Keratinocyte (primary cell): ENCODE data around the gene PAQR5. TPM values are rescaled to one million over a fixed set of nuclear protein-coding genes. Genes with fewer than 3 reads are reported as not detected.

Experiments
- DNase-seq: peaks from one replicate; pipeline ENCODE4 v3.0.0-alpha.2; 2011; ENCODE audit warnings: low read depth, missing footprints, low spot score
- FAIRE-seq: peaks from 2 replicates; lab custom pipeline; 2011; peaks lifted over from hg19 to GRCh38; lab: Jason Lieb, UNC
- H2AFZ ChIP-seq: 2 replicates; pipeline ENCODE4 v1.6.0; 2012; ENCODE audit warnings: low read length, control low read depth, inconsistent platforms; ENCODE audit not compliant: control insufficient read depth
- H3K27ac ChIP-seq: 2 replicates; pipeline ENCODE4 v1.5.1; 2011; ENCODE audit warnings: low read length; ENCODE audit not compliant: control insufficient read depth, insufficient read depth
- H3K27me3 ChIP-seq: 3 replicates; pipeline ENCODE4 v1.6.0; 2011; ENCODE audit warnings: low read length; ENCODE audit not compliant: control insufficient read depth, insufficient read depth; ENCODE audit errors: extremely low read depth
- H3K36me3 ChIP-seq, 2 experiments: 2 replicates in 1 of 2; 3 replicates in 1 of 2; pipeline ENCODE4 v1.5.1; 2011; ENCODE audit warnings: low read length in 2 of 2, mild to moderate bottlenecking in 1 of 2; ENCODE audit not compliant: control insufficient read depth in 2 of 2, insufficient read depth in 2 of 2; ENCODE audit errors: extremely low read depth in 1 of 2
- H3K4me1 ChIP-seq: 3 replicates; pipeline ENCODE4 v1.5.1; 2011; ENCODE audit warnings: low read length; ENCODE audit not compliant: control insufficient read depth, insufficient read depth; ENCODE audit errors: extremely low read depth
- H3K4me2 ChIP-seq: 3 replicates; pipeline ENCODE4 v1.6.0; 2011; ENCODE audit warnings: low read depth, low read length; ENCODE audit not compliant: control insufficient read depth, insufficient read depth; ENCODE audit errors: extremely low read depth
- H3K4me3 ChIP-seq, 3 experiments: fragments of 200-600 bp in 1 of 3; sonication (generic) in 1 of 3; 2 replicates in 2 of 3; 3 replicates in 1 of 3; pipeline ENCODE4 v1.5.1; 2011 to 2016; ENCODE audit warnings: low read length in 3 of 3, mild to moderate bottlenecking in 3 of 3, control low read depth in 2 of 3, inconsistent platforms in 1 of 3, low read depth in 1 of 3, mixed read lengths in 1 of 3, mixed run types in 1 of 3, moderate library complexity in 1 of 3; ENCODE audit not compliant: control insufficient read depth in 2 of 3, insufficient read depth in 2 of 3; ENCODE audit errors: extremely low read depth in 1 of 3
- H3K79me2 ChIP-seq: 2 replicates; pipeline ENCODE4 v1.6.0; 2012; ENCODE audit warnings: low read length; ENCODE audit not compliant: control insufficient read depth, insufficient read depth
- H3K9ac ChIP-seq: 3 replicates; pipeline ENCODE4 v1.6.0; 2011; ENCODE audit warnings: low read length; ENCODE audit not compliant: control insufficient read depth, insufficient read depth; ENCODE audit errors: extremely low read depth
- H3K9me1 ChIP-seq: 3 replicates; pipeline ENCODE4 v1.6.0; 2011; ENCODE audit warnings: low read length; ENCODE audit not compliant: control insufficient read depth, insufficient read depth; ENCODE audit errors: extremely low read depth
- H3K9me3 ChIP-seq: 2 replicates; pipeline ENCODE4 v1.5.1; 2012; ENCODE audit warnings: low read depth, low read length; ENCODE audit not compliant: control insufficient read depth
- H4K20me1 ChIP-seq: 3 replicates; pipeline ENCODE4 v1.6.0; 2011; ENCODE audit warnings: low read length; ENCODE audit not compliant: control insufficient read depth, insufficient read depth; ENCODE audit errors: extremely low read depth
- EZH2 ChIP-seq: IDR thresholded peaks from one replicate; pipeline ENCODE4 v1.6.1; 2012; ENCODE audit warnings: inconsistent platforms, mild to moderate bottlenecking, low read length, moderate library complexity
- dilution Hi-C: fragments of 300-500 bp; cut with MboI; formaldehyde crosslinking; loops from one replicate; pipeline ENCODE4 v1.7.0; 2020; ENCODE audit warnings: low sequenced_read_pairs; ENCODE audit not compliant: extremely low pct_ligation_motif_present
- polyA plus RNA-seq, 5 experiments: library from polyadenylated mRNA; depleted of rRNA in 3 of 5; stranded (reverse) in 3 of 5; stranded (forward) in 1 of 5; unstranded in 1 of 5; fragments of >200 nt; gene quantifications; 1 replicate in 1 of 5; 2 replicates in 3 of 5; 3 replicates in 1 of 5; pipeline versions ENCODE4 v1.2.1 to v1.2.3, GENCODE V29; 2011 to 2012; ENCODE audit warnings: missing spikeins in 2 of 5, low read depth in 1 of 5, low replicate concordance in 1 of 5
- TF ChIP-seq, protein P1 (sequence below), 3 experiments: IDR thresholded peaks in 1 of 3; conservative IDR thresholded peaks in 1 of 3; optimal IDR thresholded peaks in 1 of 3; 2 replicates in 2 of 3; 3 replicates in 1 of 3; pipeline versions ENCODE3 to v1.5.1; 2011; ENCODE audit warnings: low read length in 3 of 3, mild to moderate bottlenecking in 3 of 3, moderate library complexity in 2 of 3, control low read depth in 1 of 3, inconsistent platforms in 1 of 3; ENCODE audit not compliant: insufficient read depth in 2 of 3; ENCODE audit errors: extremely low read depth in 1 of 3

Gene PAQR5
- polyA plus RNA-seq, 1 donor (not counting 4 experiments of a cell fraction or from before 2014, with no cell fraction given) = 0.30 TPM

DNA sequence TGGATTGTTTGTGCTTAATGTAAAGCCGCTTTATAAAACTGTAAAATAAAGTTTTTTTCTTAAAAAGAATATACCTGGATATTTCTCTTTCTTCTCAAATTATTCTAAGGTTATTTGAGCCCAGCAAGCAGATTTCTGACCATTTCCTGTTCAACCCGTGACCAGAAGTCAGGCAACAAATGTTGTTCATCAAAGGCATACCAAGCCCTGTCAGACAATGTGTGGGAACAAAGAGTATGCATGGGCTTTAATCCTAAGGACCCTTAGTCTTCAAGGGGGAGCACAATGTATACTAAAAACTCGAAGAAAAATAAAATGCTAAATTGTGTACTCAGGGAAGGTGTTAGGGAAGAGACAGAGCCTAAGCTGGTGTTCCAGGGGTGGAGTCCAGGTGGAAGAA is 26.6 kb upstream of the PAQR5 start:
- DNase-seq (no peak), FAIRE-seq (no peak)
- Histone ChIP-seq H3K4me3 (no peak overlapping the region), H3K79me2 (no peaks in the 10 kb centered on the region), H3K27ac (no peak overlapping the region), H3K27me3 (no peaks in the 10 kb centered on the region), H3K9me1 (no peaks in the 10 kb centered on the region), H2AFZ (no peak overlapping the region), H3K4me2 (no peak overlapping the region), H3K36me3 (no peaks in the 10 kb centered on the region), H3K9me3 (no peaks in the 10 kb centered on the region), H3K9ac (no peak overlapping the region), H4K20me1 (no peaks in the 10 kb centered on the region), H3K4me1 (no peaks in the 10 kb centered on the region)
- dilution Hi-C loops = no loop called here
- TF ChIP-seq, protein P1, sequence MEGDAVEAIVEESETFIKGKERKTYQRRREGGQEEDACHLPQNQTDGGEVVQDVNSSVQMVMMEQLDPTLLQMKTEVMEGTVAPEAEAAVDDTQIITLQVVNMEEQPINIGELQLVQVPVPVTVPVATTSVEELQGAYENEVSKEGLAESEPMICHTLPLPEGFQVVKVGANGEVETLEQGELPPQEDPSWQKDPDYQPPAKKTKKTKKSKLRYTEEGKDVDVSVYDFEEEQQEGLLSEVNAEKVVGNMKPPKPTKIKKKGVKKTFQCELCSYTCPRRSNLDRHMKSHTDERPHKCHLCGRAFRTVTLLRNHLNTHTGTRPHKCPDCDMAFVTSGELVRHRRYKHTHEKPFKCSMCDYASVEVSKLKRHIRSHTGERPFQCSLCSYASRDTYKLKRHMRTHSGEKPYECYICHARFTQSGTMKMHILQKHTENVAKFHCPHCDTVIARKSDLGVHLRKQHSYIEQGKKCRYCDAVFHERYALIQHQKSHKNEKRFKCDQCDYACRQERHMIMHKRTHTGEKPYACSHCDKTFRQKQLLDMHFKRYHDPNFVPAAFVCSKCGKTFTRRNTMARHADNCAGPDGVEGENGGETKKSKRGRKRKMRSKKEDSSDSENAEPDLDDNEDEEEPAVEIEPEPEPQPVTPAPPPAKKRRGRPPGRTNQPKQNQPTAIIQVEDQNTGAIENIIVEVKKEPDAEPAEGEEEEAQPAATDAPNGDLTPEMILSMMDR (optimal IDR thresholded peaks at IDR 0.05 in 1 of 3, IDR thresholded peaks at IDR 0.05 in 1 of 3, conservative IDR thresholded peaks at IDR 0.05 in 1 of 3; ENCODE audit: extremely low read depth in 1 of 3, insufficient read depth in 2 of 3, low read length in 3 of 3) = no peak
- no peak for TF ChIP-seq EZH2

DNA sequence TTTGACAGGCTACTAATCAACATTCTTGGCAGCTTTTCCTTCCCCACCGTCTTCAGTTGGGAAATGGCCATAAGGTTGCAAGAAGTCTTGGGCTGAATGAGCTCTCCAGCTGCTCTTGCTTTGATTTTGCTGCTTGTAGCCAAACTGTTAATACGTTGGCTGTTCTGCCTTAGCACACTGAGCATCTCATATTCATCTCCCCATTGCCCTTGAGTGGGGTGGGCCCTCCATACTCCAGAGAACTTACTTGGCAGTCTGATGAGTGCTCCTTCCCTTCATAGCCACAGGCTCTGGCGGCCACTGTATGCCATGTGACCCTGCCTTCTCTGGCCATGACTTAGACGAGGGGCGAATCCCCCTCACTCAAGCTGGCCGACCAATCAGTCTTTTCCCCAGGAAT is 25.8 kb upstream of the PAQR5 start:
- H3K27ac ChIP-seq = no peak overlapping the region
- TF ChIP-seq, protein P1 (optimal IDR thresholded peaks at IDR 0.05 in 1 of 3, IDR thresholded peaks at IDR 0.05 in 1 of 3, conservative IDR thresholded peaks at IDR 0.05 in 1 of 3; ENCODE audit: extremely low read depth in 1 of 3, insufficient read depth in 2 of 3, low read length in 3 of 3) = no peak
- H3K4me3 ChIP-seq = no peak overlapping the region
- H3K4me2 ChIP-seq = no peak overlapping the region
- H3K36me3 ChIP-seq = no peaks in the 10 kb centered on the region
- H3K9me1 ChIP-seq = no peaks in the 10 kb centered on the region
- FAIRE-seq (no peak), DNase-seq (no peak)
- H3K27me3 ChIP-seq = peaks cover 3% of the 10 kb centered on the region
- H2AFZ ChIP-seq = no peak overlapping the region
- H3K9ac ChIP-seq = no peak overlapping the region
- dilution Hi-C loops = no loop called here
- H4K20me1 ChIP-seq = no peaks in the 10 kb centered on the region
- no peaks in the 10 kb centered on the region for H3K4me1 ChIP-seq
- H3K9me3 ChIP-seq = no peaks in the 10 kb centered on the region
- no peaks in the 10 kb centered on the region for H3K79me2 ChIP-seq
